ENCODE measurements around the gene DGKH. TPM values are rescaled to one million over a fixed set of nuclear protein-coding genes. Genes with fewer than 3 reads are reported as not detected.

Gene DGKH
- total and polyA plus RNA-seq, 10 of the 15 experiments (the other 5 are each of a cell fraction or from before 2014, with no cell fraction given) = 1.3 to 15.2 (median 7.3) TPM

GRCh38 chr13:42272115-42272803 is 223.8 kb downstream of the DGKH start, which contains the start of gene AKAP11 (continued):
- no peak for TF ChIP-seq BCL3 (IDR thresholded peaks at IDR 0.05; ENCODE audit: borderline replicate concordance, insufficient read depth, low read depth, low read length, poor library complexity, severe bottlenecking)
- TF ChIP-seq PML (IDR thresholded peaks at IDR 0.05; ENCODE audit: low read length) = no peak
- TF ChIP-seq FOXK2 (IDR thresholded peaks at IDR 0.05) = no peak
- peak; percentile 41; the same call in 1 of the 2 replicates for TF ChIP-seq CHD2 (IDR thresholded peaks at IDR 0.05; ENCODE audit: borderline replicate concordance, low read depth, low read length)
- TF ChIP-seq ZBTB33 (IDR thresholded peaks at IDR 0.05) = no peak
- TF ChIP-seq YBX1 (IDR thresholded peaks at IDR 0.05) = no peak
- no peak for TF ChIP-seq KAT2A (conservative IDR thresholded peaks at IDR 0.05; ENCODE audit: control insufficient read depth, low read depth, low read length)
- TF ChIP-seq JUNB (IDR thresholded peaks at IDR 0.05) = no peak
- no peak for TF ChIP-seq FOXM1 (IDR thresholded peaks at IDR 0.05; ENCODE audit: low read depth, low read length)
- TF ChIP-seq NBN (IDR thresholded peaks at IDR 0.05) = 0 out of 2 replicates have a peak, but pooled peaks have one; percentile 35
- no peak for TF ChIP-seq TARDBP (IDR thresholded peaks at IDR 0.05; ENCODE audit: borderline replicate concordance)
- TF ChIP-seq, protein P1, sequence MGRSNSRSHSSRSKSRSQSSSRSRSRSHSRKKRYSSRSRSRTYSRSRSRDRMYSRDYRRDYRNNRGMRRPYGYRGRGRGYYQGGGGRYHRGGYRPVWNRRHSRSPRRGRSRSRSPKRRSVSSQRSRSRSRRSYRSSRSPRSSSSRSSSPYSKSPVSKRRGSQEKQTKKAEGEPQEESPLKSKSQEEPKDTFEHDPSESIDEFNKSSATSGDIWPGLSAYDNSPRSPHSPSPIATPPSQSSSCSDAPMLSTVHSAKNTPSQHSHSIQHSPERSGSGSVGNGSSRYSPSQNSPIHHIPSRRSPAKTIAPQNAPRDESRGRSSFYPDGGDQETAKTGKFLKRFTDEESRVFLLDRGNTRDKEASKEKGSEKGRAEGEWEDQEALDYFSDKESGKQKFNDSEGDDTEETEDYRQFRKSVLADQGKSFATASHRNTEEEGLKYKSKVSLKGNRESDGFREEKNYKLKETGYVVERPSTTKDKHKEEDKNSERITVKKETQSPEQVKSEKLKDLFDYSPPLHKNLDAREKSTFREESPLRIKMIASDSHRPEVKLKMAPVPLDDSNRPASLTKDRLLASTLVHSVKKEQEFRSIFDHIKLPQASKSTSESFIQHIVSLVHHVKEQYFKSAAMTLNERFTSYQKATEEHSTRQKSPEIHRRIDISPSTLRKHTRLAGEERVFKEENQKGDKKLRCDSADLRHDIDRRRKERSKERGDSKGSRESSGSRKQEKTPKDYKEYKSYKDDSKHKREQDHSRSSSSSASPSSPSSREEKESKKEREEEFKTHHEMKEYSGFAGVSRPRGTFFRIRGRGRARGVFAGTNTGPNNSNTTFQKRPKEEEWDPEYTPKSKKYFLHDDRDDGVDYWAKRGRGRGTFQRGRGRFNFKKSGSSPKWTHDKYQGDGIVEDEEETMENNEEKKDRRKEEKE (IDR thresholded peaks at IDR 0.05) = no peak
- no peak for TF ChIP-seq NR2F1 (conservative IDR thresholded peaks at IDR 0.05)
- TF ChIP-seq TBL1XR1 (IDR thresholded peaks at IDR 0.05; ENCODE audit: low read depth, low read length) = no peak
- no peak for TF ChIP-seq SREBF2 (IDR thresholded peaks at IDR 0.05; ENCODE audit: low read length)
- no peak for TF ChIP-seq RAD21 (IDR thresholded peaks at IDR 0.05; ENCODE audit: insufficient read depth, low read depth, low read length)
- TF ChIP-seq SRF (IDR thresholded peaks at IDR 0.05; ENCODE audit: low read depth in 2 of 2, low read length in 2 of 2) = no peak
- no peak for TF ChIP-seq ZBTB4 (CRISPR knock-in tag; IDR thresholded peaks at IDR 0.05)
- TF ChIP-seq ZNF622 (IDR thresholded peaks at IDR 0.05) = no peak
- no peak for TF ChIP-seq SPI1 (IDR thresholded peaks at IDR 0.05; ENCODE audit: borderline replicate concordance, insufficient read depth, low read depth, low read length)
- no peak for TF ChIP-seq CREB1 (IDR thresholded peaks at IDR 0.05; ENCODE audit: low read depth)
- TF ChIP-seq IKZF2 (IDR thresholded peaks at IDR 0.05) = peak; percentile 12 to 24; a peak in 2 of 4 replicates
- no peak for TF ChIP-seq STAT1 (conservative IDR thresholded peaks at IDR 0.05)
